ENCODE data around the gene UNC5A.

The UNC5A gene

DNA sequence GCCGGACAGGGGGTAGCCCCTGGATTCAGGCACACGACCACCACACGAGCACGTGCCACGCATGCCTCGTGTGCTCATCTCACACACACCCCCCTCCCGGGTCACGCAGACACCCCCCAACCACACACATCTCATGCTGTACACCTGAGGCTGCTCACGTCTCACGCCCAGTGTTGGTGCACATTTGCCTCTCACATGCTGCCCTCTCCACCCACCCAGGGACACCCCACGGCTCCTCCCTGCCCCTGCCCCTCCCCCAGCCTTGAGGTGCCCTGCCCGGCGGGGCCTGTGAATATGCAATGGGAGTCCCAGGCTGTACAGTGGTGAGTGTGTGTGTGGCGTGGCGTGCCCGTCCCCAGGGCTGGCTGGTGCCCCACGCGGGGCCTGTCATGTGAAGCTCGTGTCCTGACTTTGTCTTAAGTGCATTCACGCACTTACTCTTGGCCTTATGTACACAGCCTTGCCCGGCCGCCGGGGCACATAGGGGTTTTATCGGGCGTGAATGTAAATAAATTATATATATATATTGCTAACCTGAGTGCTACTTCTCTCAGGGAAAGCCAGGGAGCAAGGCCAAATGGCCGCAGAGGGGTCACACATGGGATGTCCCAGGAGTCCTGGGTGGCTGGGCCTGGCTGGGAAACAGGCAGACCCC, 70.1 kb downstream of the UNC5A start:
- Histone ChIP-seq H3K4me3 (ENCODE audit: low read length) (no peak overlapping the region), H3K4me1 (ENCODE audit: control insufficient read depth, insufficient read depth, low read length) (no peaks in the 10 kb centered on the region), H3K27ac (ENCODE audit: low read depth, low read length) (no peak overlapping the region), H3K9ac (ENCODE audit: low read length) (no peak overlapping the region), H3K36me3 (ENCODE audit: control insufficient read depth, insufficient read depth, low read length) (no peaks in the 10 kb centered on the region), H3K27me3 (ENCODE audit: control insufficient read depth, insufficient read depth, low read length) (peaks cover 11% of the 10 kb centered on the region)

DNA sequence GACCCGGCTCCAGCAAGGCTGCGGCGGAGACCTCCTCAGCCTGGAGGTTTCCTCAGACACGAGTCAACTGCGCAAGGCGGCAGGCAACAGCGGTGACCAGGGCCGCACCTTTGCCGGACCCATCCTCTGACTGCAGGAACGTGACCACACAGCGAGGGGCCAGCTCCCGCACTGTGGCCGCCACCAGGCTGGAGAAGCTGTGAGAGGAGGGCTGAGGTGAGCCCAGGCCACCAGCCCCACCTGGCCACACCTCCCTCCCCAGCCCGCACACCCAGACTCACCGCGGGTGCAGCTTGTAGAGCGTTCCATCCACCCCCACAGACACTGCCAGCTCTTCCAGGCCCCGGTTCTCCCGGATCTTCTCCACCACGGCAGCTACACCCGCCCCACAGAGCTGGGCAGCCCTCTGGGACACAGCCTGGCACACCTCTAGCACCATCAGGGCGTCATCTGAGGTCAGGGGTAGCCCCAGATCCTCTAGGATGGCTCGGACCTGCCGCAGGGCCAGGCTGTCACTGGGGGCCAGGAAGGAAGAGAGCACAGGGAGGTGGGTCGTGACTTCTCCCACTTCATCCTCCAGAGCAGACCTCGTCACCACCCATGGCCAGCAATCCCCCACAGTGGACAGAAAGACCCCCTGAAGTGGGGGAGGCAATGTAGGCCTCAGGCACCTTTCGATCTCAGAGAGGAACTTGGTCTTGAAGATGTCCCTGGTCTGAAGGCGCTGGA, 70.8 kb downstream of the UNC5A start:
- no peak overlapping the region for H3K9ac ChIP-seq (ENCODE audit: low read length)
- no peak overlapping the region for H3K27ac ChIP-seq (ENCODE audit: low read depth, low read length)
- H3K4me3 ChIP-seq (ENCODE audit: low read length): no peak overlapping the region
- H3K36me3 ChIP-seq (ENCODE audit: control insufficient read depth, insufficient read depth, low read length): no peaks in the 10 kb centered on the region
- no peaks in the 10 kb centered on the region for H3K4me1 ChIP-seq (ENCODE audit: control insufficient read depth, insufficient read depth, low read length)
- H3K27me3 ChIP-seq (ENCODE audit: control insufficient read depth, insufficient read depth, low read length): peaks cover 6% of the 10 kb centered on the region

DNA sequence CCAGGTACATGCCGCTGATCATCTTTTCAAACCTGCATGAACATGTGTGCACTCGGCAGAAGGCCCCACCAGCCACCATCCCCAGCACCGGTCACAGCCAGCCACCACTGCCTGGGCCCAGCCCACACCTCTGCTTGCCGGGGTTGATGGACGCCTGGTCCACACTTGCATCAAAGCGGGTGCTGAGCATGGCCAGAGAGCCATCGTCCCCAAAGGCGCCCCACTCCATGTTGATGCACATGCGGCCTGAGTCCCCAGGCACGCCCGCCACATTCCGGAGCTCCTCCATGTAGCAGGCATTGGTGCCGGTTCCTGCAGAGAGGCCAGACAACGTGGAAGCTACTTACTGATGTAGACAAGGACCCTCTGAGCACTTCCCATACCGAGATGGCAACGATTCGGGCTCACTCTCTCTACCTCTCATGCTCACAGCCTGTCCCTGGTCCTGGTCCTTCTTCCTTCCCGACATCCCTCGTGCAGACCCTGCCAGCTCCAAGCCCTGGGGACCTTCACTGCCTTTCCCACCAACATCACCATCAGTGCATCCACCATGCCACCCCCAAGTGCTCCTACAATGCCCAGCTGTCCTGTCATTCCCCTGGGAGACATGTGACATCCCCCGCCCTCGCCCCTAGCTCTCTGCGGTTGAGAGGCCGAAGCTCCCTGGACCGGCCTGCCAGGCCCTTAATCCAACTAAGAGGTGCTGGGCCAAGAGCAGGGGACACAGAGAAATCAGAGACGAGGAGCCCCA, 71.6 kb downstream of the UNC5A start:
- Histone ChIP-seq H3K27me3 (ENCODE audit: control insufficient read depth, insufficient read depth, low read length) (peaks cover 2% of the 10 kb centered on the region), H3K9ac (ENCODE audit: low read length) (no peak overlapping the region), H3K36me3 (ENCODE audit: control insufficient read depth, insufficient read depth, low read length) (no peaks in the 10 kb centered on the region), H3K4me1 (ENCODE audit: control insufficient read depth, insufficient read depth, low read length) (no peaks in the 10 kb centered on the region), H3K27ac (ENCODE audit: low read depth, low read length) (no peak overlapping the region), H3K4me3 (ENCODE audit: low read length) (no peak overlapping the region)

DNA sequence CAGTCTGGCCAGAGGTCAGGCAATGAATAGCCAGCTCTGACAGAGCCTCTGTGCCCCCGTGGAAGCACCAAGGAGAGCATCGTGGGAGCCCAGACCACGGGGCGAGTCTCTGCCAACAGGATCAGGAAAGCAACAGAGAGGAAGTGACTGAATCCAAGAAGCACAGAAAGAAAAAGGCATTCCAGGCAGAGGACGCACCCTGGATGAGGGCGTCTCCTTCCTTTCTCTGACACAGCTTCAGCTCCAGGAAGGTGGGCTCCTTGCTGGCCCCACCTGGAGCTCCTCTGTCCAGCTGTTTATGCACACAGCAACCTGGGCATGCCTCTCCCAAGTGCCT, 72.2 kb downstream of the UNC5A start:
- Histone ChIP-seq H3K36me3 (ENCODE audit: control insufficient read depth, insufficient read depth, low read length) (no peaks in the 10 kb centered on the region), H3K27me3 (ENCODE audit: control insufficient read depth, insufficient read depth, low read length) (no peaks in the 10 kb centered on the region), H3K4me3 (ENCODE audit: low read length) (no peak overlapping the region), H3K27ac (ENCODE audit: low read depth, low read length) (no peak overlapping the region), H3K4me1 (ENCODE audit: control insufficient read depth, insufficient read depth, low read length) (no peaks in the 10 kb centered on the region), H3K9ac (ENCODE audit: low read length) (no peak overlapping the region)

DNA sequence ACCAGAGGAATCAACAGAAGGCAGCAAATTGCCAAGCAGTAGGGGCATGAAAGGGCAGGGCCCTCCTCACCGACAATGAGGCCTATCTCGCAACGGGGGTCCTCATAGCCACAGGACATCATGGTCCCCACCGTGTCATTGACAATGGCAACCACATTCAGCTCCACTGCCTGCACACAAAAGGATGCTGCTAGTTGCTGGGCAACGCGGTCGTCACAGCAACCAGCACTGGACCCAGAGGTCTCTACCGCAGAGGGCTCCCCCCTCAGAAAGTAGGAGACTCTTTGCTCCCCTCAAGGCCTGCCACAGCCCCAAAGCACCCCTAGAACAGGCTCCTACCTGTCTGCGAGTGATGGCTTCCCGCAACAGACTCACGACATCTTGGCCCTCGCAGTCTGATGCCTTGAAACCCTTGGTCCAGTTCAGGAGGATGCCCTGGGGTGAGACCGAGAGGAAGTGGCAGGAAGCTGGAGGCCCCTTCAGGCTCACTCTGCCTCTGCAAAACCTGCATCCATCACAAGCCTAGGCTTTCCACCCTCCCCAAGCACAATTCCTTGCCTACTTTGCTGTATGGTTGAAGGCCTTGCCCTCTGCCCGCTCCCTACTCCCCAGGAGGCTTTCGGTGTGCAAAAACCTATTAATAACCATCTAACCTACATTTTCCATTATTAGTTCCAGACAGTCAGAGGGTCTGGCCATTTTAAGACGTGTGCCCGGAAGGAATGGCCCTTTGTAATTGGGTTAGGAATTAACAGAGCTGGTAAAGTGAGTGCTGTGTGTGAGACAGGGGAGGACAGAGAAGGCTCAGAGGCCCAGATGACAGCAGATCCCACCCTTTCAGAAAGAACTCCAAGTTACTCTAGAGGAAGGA, 73.6 kb downstream of the UNC5A start:
- Histone ChIP-seq H3K4me3 (ENCODE audit: low read length) (no peak overlapping the region), H3K4me1 (ENCODE audit: control insufficient read depth, insufficient read depth, low read length) (no peaks in the 10 kb centered on the region), H3K9ac (ENCODE audit: low read length) (no peak overlapping the region), H3K27me3 (ENCODE audit: control insufficient read depth, insufficient read depth, low read length) (no peaks in the 10 kb centered on the region), H3K27ac (ENCODE audit: low read depth, low read length) (no peak overlapping the region), H3K36me3 (ENCODE audit: control insufficient read depth, insufficient read depth, low read length) (no peaks in the 10 kb centered on the region)

DNA sequence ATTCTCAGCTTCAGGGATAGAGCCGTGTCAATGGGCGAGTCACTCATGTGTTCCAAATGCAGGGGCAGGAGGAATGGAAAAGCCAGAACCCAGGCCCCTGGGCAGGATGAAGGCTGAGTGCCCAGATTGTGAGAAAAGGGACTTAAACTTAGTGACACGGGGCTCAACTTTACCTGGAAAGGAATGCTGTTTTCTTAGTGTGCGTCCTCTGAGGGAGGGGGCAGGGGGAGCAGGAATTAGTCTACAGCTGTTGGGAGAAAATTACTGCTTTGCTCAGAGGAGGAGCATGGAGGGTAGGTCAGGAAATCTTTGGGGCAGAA, 74.2 kb downstream of the UNC5A start:
- H3K4me3 ChIP-seq (ENCODE audit: low read length): no peak overlapping the region
- H3K27me3 ChIP-seq (ENCODE audit: control insufficient read depth, insufficient read depth, low read length): no peaks in the 10 kb centered on the region
- H3K9ac ChIP-seq (ENCODE audit: low read length): no peak overlapping the region
- H3K27ac ChIP-seq (ENCODE audit: low read depth, low read length): no peak overlapping the region
- H3K36me3 ChIP-seq (ENCODE audit: control insufficient read depth, insufficient read depth, low read length): no peaks in the 10 kb centered on the region
- no peaks in the 10 kb centered on the region for H3K4me1 ChIP-seq (ENCODE audit: control insufficient read depth, insufficient read depth, low read length)

DNA sequence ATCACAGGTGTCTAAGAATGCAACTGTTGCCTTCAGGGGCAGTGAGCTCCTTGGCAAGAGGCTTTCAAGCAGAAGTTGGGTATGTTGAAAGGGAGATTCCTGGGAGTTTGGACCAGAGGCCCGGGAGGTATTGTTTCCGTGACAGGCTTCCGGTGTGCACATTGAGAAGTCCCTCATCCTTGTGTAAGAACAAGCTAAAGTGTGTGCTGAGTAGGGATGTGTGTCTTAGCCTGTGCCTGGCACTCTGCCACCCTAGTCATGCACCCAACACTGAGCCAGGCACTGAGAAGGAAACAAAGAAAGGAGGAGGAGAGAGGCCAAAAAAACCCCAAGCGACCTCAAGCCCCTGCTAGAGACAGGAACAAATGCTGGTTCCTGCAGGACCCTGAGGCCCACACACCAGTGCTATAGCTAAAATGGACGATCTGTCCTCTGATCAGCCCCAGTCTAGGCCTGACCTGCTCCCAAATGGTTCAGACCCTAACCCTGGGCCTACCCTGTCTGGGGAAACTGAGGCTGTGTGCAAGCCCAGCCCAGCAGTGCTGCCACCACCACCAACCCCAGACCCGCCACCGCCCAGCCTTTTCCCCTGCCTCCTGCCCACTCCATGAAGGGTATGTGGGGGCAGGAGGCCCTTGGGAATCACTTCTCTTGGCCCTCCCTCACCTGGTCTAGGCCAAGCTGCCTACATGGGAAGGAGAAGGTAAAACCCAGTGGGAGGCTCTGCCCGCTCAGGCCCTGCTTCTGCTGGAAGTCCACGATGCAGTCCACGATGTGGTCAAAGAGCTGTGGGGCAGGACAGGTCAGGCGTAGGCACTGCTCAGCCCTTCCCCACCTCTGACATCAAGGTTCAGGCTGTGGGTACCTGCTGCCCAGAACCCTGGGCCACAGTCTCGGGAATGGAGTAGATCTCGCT, 76.2 kb downstream of the UNC5A start:
- no peaks in the 10 kb centered on the region for H3K4me1 ChIP-seq (ENCODE audit: control insufficient read depth, insufficient read depth, low read length)
- no peaks in the 10 kb centered on the region for H3K27me3 ChIP-seq (ENCODE audit: control insufficient read depth, insufficient read depth, low read length)
- no peak overlapping the region for H3K27ac ChIP-seq (ENCODE audit: low read depth, low read length)
- no peak overlapping the region for H3K9ac ChIP-seq (ENCODE audit: low read length)
- no peaks in the 10 kb centered on the region for H3K36me3 ChIP-seq (ENCODE audit: control insufficient read depth, insufficient read depth, low read length)
- H3K4me3 ChIP-seq (ENCODE audit: low read length): no peak overlapping the region

DNA sequence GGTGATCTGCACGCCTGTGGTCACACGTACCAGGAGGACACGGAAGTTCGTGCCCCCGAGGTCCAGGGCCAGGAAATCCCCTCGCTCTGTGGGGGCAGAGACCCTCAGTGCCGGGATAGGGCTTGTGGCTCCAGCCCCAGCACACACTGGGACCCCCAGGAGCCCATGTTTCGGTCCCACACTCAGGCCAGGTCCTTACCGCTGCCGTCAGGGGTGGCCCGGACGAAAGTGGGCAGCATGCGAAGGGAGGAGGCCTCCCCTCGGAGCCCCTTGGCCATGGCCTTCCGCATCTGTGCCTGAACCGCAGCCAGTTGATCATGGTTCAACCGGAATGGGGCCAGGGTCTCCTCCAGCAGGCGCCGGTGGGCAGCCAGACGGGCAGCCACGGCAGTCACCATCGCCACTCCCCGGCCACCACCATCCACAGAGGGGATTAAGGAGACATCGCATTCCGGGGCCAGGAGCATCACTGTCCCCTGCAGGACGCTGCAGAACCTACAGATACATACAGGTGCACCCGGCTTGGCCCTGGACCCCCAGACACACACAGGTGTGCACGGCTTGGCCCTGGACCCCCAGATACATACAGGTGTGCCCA, 77.0 kb downstream of the UNC5A start:
- Histone ChIP-seq H3K36me3 (ENCODE audit: control insufficient read depth, insufficient read depth, low read length) (no peaks in the 10 kb centered on the region), H3K27me3 (ENCODE audit: control insufficient read depth, insufficient read depth, low read length) (no peaks in the 10 kb centered on the region), H3K4me1 (ENCODE audit: control insufficient read depth, insufficient read depth, low read length) (no peaks in the 10 kb centered on the region), H3K9ac (ENCODE audit: low read length) (no peak overlapping the region), H3K27ac (ENCODE audit: low read depth, low read length) (no peak overlapping the region), H3K4me3 (ENCODE audit: low read length) (no peak overlapping the region)

DNA sequence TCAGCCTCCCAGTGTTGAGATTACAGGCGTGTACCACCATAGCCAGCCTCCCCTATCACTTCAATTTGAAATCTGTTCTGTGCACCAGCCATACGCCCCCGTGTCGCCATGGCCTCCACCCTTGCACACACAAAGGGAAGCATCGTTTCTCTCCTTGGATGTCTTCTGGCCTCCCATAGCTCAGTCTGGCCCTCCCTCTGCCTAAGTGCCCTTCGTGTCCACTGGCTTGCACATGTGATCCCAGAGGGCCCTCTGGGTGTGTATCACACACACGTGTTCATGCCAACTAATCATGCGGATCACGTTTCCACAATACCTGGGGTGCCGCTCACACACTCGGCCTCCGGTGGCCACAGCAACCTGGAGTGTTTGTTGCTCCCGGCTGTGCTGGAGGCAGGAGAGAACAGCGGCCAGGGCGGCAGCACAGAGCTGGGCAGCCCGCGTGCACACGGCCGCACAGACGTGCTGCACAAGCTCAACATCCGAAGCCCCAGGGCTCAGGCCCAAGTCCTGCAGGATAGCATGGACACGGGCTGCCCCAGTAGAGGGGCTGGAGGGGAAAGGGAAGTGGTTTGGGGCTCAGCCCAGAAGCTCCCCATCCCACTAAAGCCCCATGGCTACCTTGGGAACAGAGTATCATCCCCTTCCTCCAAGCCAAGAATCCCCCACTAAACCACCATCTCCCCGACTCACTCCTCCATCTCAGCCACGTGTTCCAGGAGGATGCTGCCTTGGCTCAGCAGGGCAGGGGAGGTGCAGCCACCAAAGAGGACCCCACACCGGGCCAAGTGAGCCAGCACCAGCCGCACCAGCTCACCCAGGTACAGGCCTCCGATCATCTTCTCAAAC, 77.9 kb downstream of the UNC5A start:
- Histone ChIP-seq H3K4me1 (ENCODE audit: control insufficient read depth, insufficient read depth, low read length) (no peaks in the 10 kb centered on the region), H3K4me3 (ENCODE audit: low read length) (no peak overlapping the region), H3K9ac (ENCODE audit: low read length) (no peak overlapping the region), H3K27me3 (ENCODE audit: control insufficient read depth, insufficient read depth, low read length) (no peaks in the 10 kb centered on the region), H3K27ac (ENCODE audit: low read depth, low read length) (no peak overlapping the region), H3K36me3 (ENCODE audit: control insufficient read depth, insufficient read depth, low read length) (no peaks in the 10 kb centered on the region)

DNA sequence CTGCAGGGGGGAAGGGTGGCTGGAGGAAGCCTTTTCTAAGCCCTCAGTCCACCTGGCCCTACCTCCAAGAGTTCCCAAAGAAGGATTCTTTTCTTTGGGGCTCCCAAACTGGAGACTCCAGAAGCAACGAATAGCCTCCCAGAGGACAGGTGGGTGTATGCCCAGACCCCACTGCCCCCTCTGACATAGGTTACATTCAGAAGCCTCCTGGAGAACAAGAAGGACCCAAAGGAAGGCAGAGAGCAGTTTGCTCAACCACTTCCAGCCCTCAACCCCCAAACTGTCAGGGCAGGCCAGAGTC, 78.5 kb downstream of the UNC5A start:
- H3K36me3 ChIP-seq (ENCODE audit: control insufficient read depth, insufficient read depth, low read length): no peaks in the 10 kb centered on the region
- H3K4me3 ChIP-seq (ENCODE audit: low read length): no peak overlapping the region
- H3K27me3 ChIP-seq (ENCODE audit: control insufficient read depth, insufficient read depth, low read length): no peaks in the 10 kb centered on the region
- H3K9ac ChIP-seq (ENCODE audit: low read length): no peak overlapping the region
- H3K4me1 ChIP-seq (ENCODE audit: control insufficient read depth, insufficient read depth, low read length): no peaks in the 10 kb centered on the region
- H3K27ac ChIP-seq (ENCODE audit: low read depth, low read length): no peak overlapping the region
